Esophagus (tissue), 2 donors: ENCODE results near the gene SYNPR. TPM values are rescaled to one million over a fixed set of nuclear protein-coding genes. Genes with fewer than 3 reads are reported as not detected.

Experiments used
- H3K27ac ChIP-seq, 2 donors: one replicate each; pipeline ENCODE4 v1.5.1; 2013; ENCODE audit warnings: low read depth in 2 of 2, mild to moderate bottlenecking in 2 of 2, inconsistent platforms in 1 of 2, low read length in 1 of 2, moderate library complexity in 1 of 2
- H3K27me3 ChIP-seq, 2 donors: one replicate each; pipeline ENCODE4 v1.6.1; 2013; ENCODE audit warnings: low read length in 2 of 2, control low read depth in 1 of 2, mild to moderate bottlenecking in 1 of 2; ENCODE audit not compliant: insufficient read depth in 2 of 2, control insufficient read depth in 1 of 2
- H3K36me3 ChIP-seq, 2 donors: one replicate each; pipeline ENCODE4 v1.6.1; 2013; ENCODE audit warnings: low read length in 1 of 2; ENCODE audit not compliant: control insufficient read depth in 2 of 2, insufficient read depth in 2 of 2
- H3K4me1 ChIP-seq, 2 donors: one replicate each; pipeline ENCODE4 v1.6.1; 2013; ENCODE audit warnings: low read length in 1 of 2; ENCODE audit not compliant: control insufficient read depth in 2 of 2, insufficient read depth in 2 of 2
- H3K4me3 ChIP-seq, 2 donors: one replicate each; pipeline ENCODE4 v1.5.1; 2013; ENCODE audit warnings: low read length in 2 of 2, mild to moderate bottlenecking in 2 of 2, low read depth in 1 of 2, moderate library complexity in 1 of 2
- H3K9me3 ChIP-seq, 2 donors: one replicate each; pipeline ENCODE4 v1.6.1; 2013; ENCODE audit warnings: mild to moderate bottlenecking in 2 of 2, low read depth in 1 of 2, low read length in 1 of 2, moderate library complexity in 1 of 2; ENCODE audit not compliant: control insufficient read depth in 2 of 2, insufficient read depth in 1 of 2
- WGBS, 2 donors: extraction: QIAGEN DNeasy Blood & Tissue Kit; methylation state at CpG; one replicate each; pipeline ENCODE4 v1.1.7; 2013; 5-methylcytosine and 5-hydroxymethylcytosine counted together
- polyA plus RNA-seq, 2 donors: library from polyadenylated mRNA; stranded (reverse); fragments of 200-250 nt; gene quantifications; one replicate each; pipeline ENCODE4 v1.2.3, GENCODE V29; 2013
- donor health status: healthy with polysubstance abuse.
- donor health status: Bipolar disorder and iron deficiency.

Gene SYNPR
- polyA plus RNA-seq, 2 donors, result not detected

DNA sequence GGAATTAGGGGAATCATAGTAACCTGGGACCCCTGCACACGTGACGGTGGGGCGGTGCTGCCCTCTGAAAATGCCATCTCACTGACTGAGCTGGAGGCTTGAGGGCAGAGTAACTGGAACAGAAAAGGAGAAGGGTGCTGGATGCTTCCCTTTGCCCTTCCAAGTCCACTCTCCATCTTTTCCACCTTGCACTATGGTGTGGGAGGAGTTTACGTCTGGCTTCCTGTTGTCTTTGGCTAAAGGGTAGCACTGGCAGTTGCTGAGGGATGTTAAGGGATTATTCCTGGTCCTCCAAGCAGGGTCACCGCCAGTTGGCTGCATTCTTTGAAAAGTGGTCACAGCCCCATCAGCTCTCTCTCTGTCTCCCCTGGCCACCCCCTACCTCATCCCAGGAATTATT lies 245.0 kb downstream of the SYNPR start:
- Histone ChIP-seq H3K27ac (no peak overlapping the region), H3K4me3 (no peak overlapping the region), H3K27me3 (no peaks in the 10 kb centered on the region), H3K9me3 (peaks cover 0 to 2% of the 10 kb centered on the region in 2 donors), H3K4me1 (no peaks in the 10 kb centered on the region), H3K36me3 (no peaks in the 10 kb centered on the region)
- 62 to 68% methylated on average over 5 of the region's 5 CpGs for WGBS, 2 donors

DNA sequence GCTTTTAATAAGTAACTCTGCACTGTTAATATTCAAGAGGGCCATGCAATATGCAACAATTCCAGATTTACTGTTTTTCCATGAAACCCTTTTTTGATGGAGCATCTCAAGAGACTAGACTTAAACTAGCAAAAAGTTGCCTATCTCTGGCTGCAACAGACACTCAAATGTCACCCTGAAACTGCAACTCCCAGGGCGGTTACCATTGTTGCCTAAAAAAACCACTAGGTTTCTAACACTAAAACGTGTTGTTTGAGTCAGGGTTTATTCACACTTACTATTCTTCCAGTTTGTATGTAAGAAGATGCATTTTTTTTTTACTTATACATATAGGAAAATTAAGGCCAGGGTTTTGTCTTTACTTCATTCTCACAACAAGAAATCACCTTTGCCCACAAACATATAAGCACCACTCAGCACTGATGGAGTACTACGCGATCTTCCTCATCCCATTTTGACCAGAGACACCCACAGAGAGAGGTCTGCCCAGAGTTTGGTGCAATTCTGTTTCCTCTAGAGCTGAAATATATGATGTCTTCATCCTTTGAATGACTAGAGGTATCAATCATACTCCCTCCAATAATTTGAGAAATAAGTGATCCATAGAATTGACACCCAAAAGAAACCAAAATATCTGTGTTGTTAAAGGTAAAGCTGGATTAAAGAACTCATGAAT lies 250.4 kb downstream of the SYNPR start:
- no peaks in the 10 kb centered on the region for H3K4me1 ChIP-seq
- WGBS, 2 donors, result 78 to 80% methylated on average over 4 of the region's 4 CpGs
- no peak overlapping the region for H3K27ac ChIP-seq
- no peak overlapping the region for H3K4me3 ChIP-seq
- H3K9me3 ChIP-seq, result no peaks in the 10 kb centered on the region
- H3K27me3 ChIP-seq, result no peaks in the 10 kb centered on the region
- no peaks in the 10 kb centered on the region for H3K36me3 ChIP-seq

DNA sequence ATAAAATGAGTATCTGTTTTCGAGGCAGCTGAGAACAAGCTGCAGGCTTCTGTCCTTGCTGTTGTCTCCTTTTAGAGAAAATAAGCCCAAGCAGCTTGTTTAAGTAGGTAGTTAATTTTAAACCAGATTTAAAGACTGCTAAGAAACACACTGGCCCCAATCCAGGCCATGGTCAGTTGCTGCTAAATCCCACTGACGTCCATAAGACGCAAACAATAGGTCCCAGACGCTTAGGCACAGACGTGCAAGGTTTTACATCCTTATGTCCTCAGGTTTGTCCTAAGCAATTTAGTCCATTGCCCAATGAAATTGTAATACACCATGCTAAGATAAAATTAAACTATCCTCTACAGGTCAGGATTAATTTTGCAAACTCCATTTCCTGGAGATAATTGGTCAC lies 254.4 kb downstream of the SYNPR start:
- Histone ChIP-seq H3K4me1 (no peaks in the 10 kb centered on the region), H3K4me3 (no peak overlapping the region), H3K9me3 (no peaks in the 10 kb centered on the region), H3K36me3 (no peaks in the 10 kb centered on the region), H3K27me3 (no peaks in the 10 kb centered on the region), H3K27ac (no peak overlapping the region)
- 80% methylated on average over 5 of the region's 5 CpGs for WGBS, 2 donors

- Histone ChIP-seq H3K4me1 (no peaks in the 10 kb centered on the region), H3K27ac (no peak overlapping the region), H3K36me3 (no peaks in the 10 kb centered on the region), H3K4me3 (no peak overlapping the region), H3K9me3 (no peaks in the 10 kb centered on the region), H3K27me3 (no peaks in the 10 kb centered on the region)
- WGBS, 2 donors, result 57 to 68% methylated on average over 1 of the region's 1 CpG
Measured at GRCh38 chr3:63538919-63539318, 260.8 kb downstream of the SYNPR start.

GRCh38 chr3:63555767-63556166 lies 277.7 kb downstream of the SYNPR start:
- Histone ChIP-seq H3K4me1 (no peaks in the 10 kb centered on the region), H3K27ac (no peak overlapping the region), H3K36me3 (no peaks in the 10 kb centered on the region), H3K9me3 (no peaks in the 10 kb centered on the region), H3K4me3 (no peak overlapping the region), H3K27me3 (no peaks in the 10 kb centered on the region)
- 80 to 81% methylated on average over 1 of the region's 1 CpG for WGBS, 2 donors

GRCh38 chr3:63556401-63556800 lies 278.3 kb downstream of the SYNPR start:
- Histone ChIP-seq H3K27me3 (no peaks in the 10 kb centered on the region), H3K4me3 (no peak overlapping the region), H3K36me3 (no peaks in the 10 kb centered on the region), H3K9me3 (no peaks in the 10 kb centered on the region), H3K4me1 (no peaks in the 10 kb centered on the region), H3K27ac (no peak overlapping the region)
- WGBS, 2 donors, result 72 to 79% methylated on average over 9 of the region's 9 CpGs

GRCh38 chr3:63557912-63558311 lies 279.8 kb downstream of the SYNPR start:
- Histone ChIP-seq H3K4me1 (no peaks in the 10 kb centered on the region), H3K9me3 (no peaks in the 10 kb centered on the region), H3K36me3 (no peaks in the 10 kb centered on the region), H3K4me3 (no peak overlapping the region), H3K27me3 (no peaks in the 10 kb centered on the region), H3K27ac (no peak overlapping the region)

GRCh38 chr3:63559884-63560283 lies 281.8 kb downstream of the SYNPR start:
- 36 to 38% methylated on average over 2 of the region's 2 CpGs for WGBS, 2 donors
- H3K4me1 ChIP-seq, result no peaks in the 10 kb centered on the region
- H3K4me3 ChIP-seq, result no peak overlapping the region
- H3K9me3 ChIP-seq, result no peaks in the 10 kb centered on the region
- H3K27ac ChIP-seq, result no peak overlapping the region
- H3K36me3 ChIP-seq, result no peaks in the 10 kb centered on the region
- no peaks in the 10 kb centered on the region for H3K27me3 ChIP-seq

DNA sequence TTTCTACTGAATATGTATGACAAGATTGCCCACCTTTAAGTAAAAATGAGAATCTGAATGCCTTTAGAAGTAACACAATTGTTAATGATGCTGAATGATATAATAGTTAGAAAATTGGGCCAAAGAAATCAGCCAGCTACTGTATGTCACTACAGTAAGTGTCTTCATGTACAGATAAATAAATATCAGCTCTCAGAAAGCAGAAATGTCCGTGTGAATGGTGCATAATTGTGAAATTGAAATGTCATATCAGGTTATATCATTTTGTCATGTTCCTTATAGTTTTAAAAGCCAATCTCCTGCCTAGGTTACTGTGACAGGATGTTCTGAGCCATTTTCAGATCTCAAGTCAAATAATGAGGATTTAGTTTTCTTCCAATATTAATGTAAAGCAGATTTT lies 283.8 kb downstream of the SYNPR start:
- Histone ChIP-seq H3K27ac (no peak overlapping the region), H3K4me3 (no peak overlapping the region), H3K36me3 (no peaks in the 10 kb centered on the region), H3K27me3 (no peaks in the 10 kb centered on the region), H3K9me3 (no peaks in the 10 kb centered on the region), H3K4me1 (no peaks in the 10 kb centered on the region)
- 32 to 38% methylated on average over 1 of the region's 1 CpG for WGBS, 2 donors

DNA sequence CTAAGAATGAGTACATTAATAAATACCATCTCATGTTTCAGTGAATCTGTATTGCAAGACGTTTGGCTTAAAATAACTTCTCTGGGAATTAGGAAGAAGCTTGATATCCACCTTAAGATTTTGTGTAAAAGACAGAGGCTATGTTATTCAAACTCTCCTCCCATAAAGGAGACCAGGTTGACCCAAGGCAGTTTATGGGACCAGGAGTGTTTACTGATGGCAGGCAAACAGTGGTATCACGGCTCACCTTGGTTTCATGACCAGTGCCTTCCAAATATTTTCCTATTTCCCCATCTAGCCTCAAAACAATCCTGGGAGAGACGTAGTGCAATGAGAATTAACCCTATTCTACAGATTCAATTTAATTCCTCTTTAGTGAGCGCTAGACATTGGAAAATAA lies 284.2 kb downstream of the SYNPR start:
- WGBS, 2 donors, result 47 to 71% methylated on average over 4 of the region's 4 CpGs
- Histone ChIP-seq H3K27ac (no peak overlapping the region), H3K9me3 (no peaks in the 10 kb centered on the region), H3K4me1 (no peaks in the 10 kb centered on the region), H3K36me3 (no peaks in the 10 kb centered on the region), H3K4me3 (no peak overlapping the region), H3K27me3 (no peaks in the 10 kb centered on the region)
